ENCODE results near the gene SCYGR5. TPM values are rescaled to one million over a fixed set of nuclear protein-coding genes. Genes with fewer than 3 reads are reported as not detected.
"Not testable (repeated sequence)": the region's sequence is repeated elsewhere in the genome, so short reads cannot be mapped to it uniquely, and the experiment has no call there.

Gene SCYGR5
- total RNA-seq (2021): not detected in 2 replicates
- long read RNA-seq: 0 reads

GRCh38 chr2:227666631-227667170 is at the start of gene SCYGR5:
Gene SCYGR5, plus strand, starts transcription at chr2:227666804. Its CDS starts 0 bp downstream, at chr2:227666804.
- not testable (repeated sequence) for H2BK20ac ChIP-seq (ENCODE audit: low read depth, low read length, poor library complexity, severe bottlenecking); H4K8ac ChIP-seq (replicated peaks; ENCODE audit: insufficient read length, low read depth, low read length); H3K23me2 ChIP-seq (ENCODE audit: insufficient read length, low read depth, low read length, poor library complexity, severe bottlenecking); H3K14ac ChIP-seq (ENCODE audit: insufficient read depth, low read length); H3K9me3 ChIP-seq (ENCODE audit: control insufficient read depth, low read depth, low read length); H3K56ac ChIP-seq (ENCODE audit: insufficient read length, low read depth, low read length); H4K91ac ChIP-seq (ENCODE audit: insufficient read length, low read depth, low read length); H3K27me3 Mint-ChIP-seq (ENCODE audit: low read depth); H3K27ac Mint-ChIP-seq; H3K79me2 ChIP-seq (ENCODE audit: insufficient read depth, low read length); H3K4me2 ChIP-seq (ENCODE audit: insufficient read depth, insufficient read length, low read length); DNase-seq; H2BK15ac ChIP-seq (ENCODE audit: low read depth, low read length); H3K4me3 Mint-ChIP-seq; H2AK5ac ChIP-seq (ENCODE audit: insufficient read length, low read length); H3K36me3 Mint-ChIP-seq (ENCODE audit: insufficient read depth in 1 of 3, low read depth in 3 of 3); H3K23ac ChIP-seq (ENCODE audit: insufficient read length, low read depth, low read length); H4K5ac ChIP-seq (ENCODE audit: insufficient read length, low read depth, low read length); H2BK120ac ChIP-seq (ENCODE audit: low read depth, low read length, poor library complexity, severe bottlenecking); H2BK12ac ChIP-seq (ENCODE audit: insufficient read length, low read depth, low read length); H3K9ac ChIP-seq (ENCODE audit: extremely low read depth, insufficient read length, low read length); H3K27me3 ChIP-seq (ENCODE audit: insufficient read depth, low read length); H3K9me3 Mint-ChIP-seq; H3K27ac ChIP-seq (ENCODE audit: insufficient read length, low read depth, low read length); H3K4me1 ChIP-seq (ENCODE audit: insufficient read depth, low read length); H3T11ph ChIP-seq (ENCODE audit: low read length); H3K18ac ChIP-seq (ENCODE audit: insufficient read length, low read depth, low read length); H4K20me1 ChIP-seq (ENCODE audit: control insufficient read depth, insufficient read depth, insufficient read length); H2AFZ ChIP-seq (ENCODE audit: low read length); H3K79me1 ChIP-seq (ENCODE audit: insufficient read depth, low read depth, low read length, poor library complexity, severe bottlenecking); H2BK5ac ChIP-seq (ENCODE audit: insufficient read length, low read length); H3K4ac ChIP-seq (ENCODE audit: low read depth, low read length)
- no CpG with 5 or more reads among the region's 13 CpGs for WGBS (ENCODE audit: extremely low coverage, insufficient read length, low lambda C conversion rate)
- H3K4me1 Mint-ChIP-seq: peaks cover 18 to 22% of the 10 kb centered on the region in 2 experiments

Measured in H9 (cell line).